K562 (cell line): ENCODE results near the gene TTC13. TPM values are rescaled to one million over a fixed set of nuclear protein-coding genes. Genes with fewer than 3 reads are reported as not detected.

Experiments
- ATAC-seq: fragments of 200-7000 bp; cut with Tn5 transposase; 3 replicates; pipeline ENCODE4 v1.9.1; 2020; ENCODE audit warnings: moderate library complexity
- BruUV-seq: library from RNA; stranded (reverse); fragments of 400-500 nt; replicated peaks from 2 replicates; lab custom pipeline; 2021; lab: Mats Ljungman, UMichigan
- CTCF ChIA-PET: fragments of 300-600 bp; formaldehyde crosslinking; extraction: SDS; loops from one replicate; lab custom pipeline; 2021; ENCODE audit warnings: low intra/inter-chr PET ratio; lab: Yijun Ruan, JAX
- POLR2A ChIA-PET: fragments of 300-600, 350-650 bp; sonication (Branson Sonifier 250); formaldehyde crosslinking; extraction: SDS; loops from one replicate; lab custom pipeline; 2021; ENCODE audit warnings: antibody characterized with exemption, inconsistent platforms; lab: Yijun Ruan, JAX
- DNase-seq, 4 experiments: peaks; one replicate each; pipeline versions ENCODE4 v3.0.0 to v3.0.0-alpha.2; 2011 to 2018; ENCODE audit warnings: low spot score in 3 of 4, mixed read lengths in 3 of 4; ENCODE audit errors: extremely low read depth in 1 of 4
- FAIRE-seq: peaks from 2 replicates; lab custom pipeline; 2011; peaks lifted over from hg19 to GRCh38; lab: Jason Lieb, UNC
- H2AFZ ChIP-seq: 2 replicates; pipeline ENCODE4 v1.6.0; 2011; ENCODE audit warnings: low read depth, low read length, control low read depth, inconsistent platforms
- H3K27ac ChIP-seq: fragments of 200-600 bp; 3 replicates; pipeline ENCODE4 v1.8.0; 2011; ENCODE audit warnings: low read depth, mild to moderate bottlenecking, control low read depth, inconsistent platforms, low read length, moderate library complexity, mixed read lengths; ENCODE audit errors: extremely low read depth
- H3K27me3 ChIP-seq, 2 experiments: fragments of 300-600 bp in 1 of 2; 2 replicates in 1 of 2; 3 replicates in 1 of 2; pipeline versions ENCODE4 v1.6.0 to v1.8.0; 2011; ENCODE audit warnings: inconsistent platforms in 2 of 2, low read length in 2 of 2, mild to moderate bottlenecking in 1 of 2, mixed read lengths in 1 of 2, moderate library complexity in 1 of 2; ENCODE audit not compliant: control insufficient read depth in 2 of 2, insufficient read depth in 2 of 2
- H3K36me3 ChIP-seq: fragments of 300-600 bp; 3 replicates; pipeline ENCODE4 v1.8.0; 2011; ENCODE audit warnings: mild to moderate bottlenecking, low read length, inconsistent platforms; ENCODE audit not compliant: control insufficient read depth, insufficient read depth
- H3K4me1 ChIP-seq, 2 experiments: fragments of 200-600 bp in 1 of 2; replicated peaks in 1 of 2; 2 replicates in 1 of 2; 3 replicates in 1 of 2; pipeline versions ENCODE4 v1.5.1 to v1.8.0; 2011; ENCODE audit warnings: inconsistent platforms in 2 of 2, low read length in 2 of 2, mild to moderate bottlenecking in 1 of 2, mixed read lengths in 1 of 2, moderate library complexity in 1 of 2; ENCODE audit not compliant: control insufficient read depth in 2 of 2, insufficient read depth in 2 of 2
- H3K4me2 ChIP-seq: 2 replicates; pipeline ENCODE4 v1.6.1; 2011; ENCODE audit warnings: low read length, control low read depth, inconsistent platforms, mixed read lengths; ENCODE audit not compliant: insufficient read depth
- H3K4me3 ChIP-seq: fragments of 200-600 bp; sonication (generic), shearing (Covaris generic); 2 replicates; pipeline ENCODE4 v1.5.1; 2016; ENCODE audit warnings: control low read depth, inconsistent platforms
- H3K79me2 ChIP-seq: fragments of 200-600 bp; 3 replicates; pipeline ENCODE4 v1.8.0; 2011; ENCODE audit warnings: low read length, inconsistent platforms; ENCODE audit not compliant: control insufficient read depth, insufficient read depth
- H3K9ac ChIP-seq, 2 experiments: 2 replicates each; pipeline versions ENCODE4 v1.6.0 to v1.6.1; 2011; ENCODE audit warnings: low read depth in 2 of 2, low read length in 2 of 2, control low read depth in 1 of 2, inconsistent platforms in 1 of 2, mild to moderate bottlenecking in 1 of 2, mixed read lengths in 1 of 2; ENCODE audit not compliant: insufficient read depth in 1 of 2
- H3K9me1 ChIP-seq: one replicate; pipeline ENCODE4 v1.6.0; 2011; ENCODE audit warnings: inconsistent platforms, mild to moderate bottlenecking, low read length, moderate library complexity; ENCODE audit not compliant: control insufficient read depth, insufficient read depth
- H3K9me3 ChIP-seq: replicated peaks from 2 replicates; pipeline ENCODE4 v1.5.1; 2011; ENCODE audit warnings: low read depth, low read length, inconsistent platforms; ENCODE audit not compliant: control insufficient read depth, insufficient read depth
- H4K20me1 ChIP-seq: replicated peaks from 2 replicates; pipeline ENCODE4 v1.6.1; 2011; ENCODE audit warnings: low read length, inconsistent platforms, mixed read lengths; ENCODE audit not compliant: control insufficient read depth, insufficient read depth
- CBX1 ChIP-seq: sonication (generic); IDR thresholded peaks from 2 replicates; pipeline ENCODE4 v1.6.1; 2016; ENCODE audit warnings: antibody characterized with exemption, low read depth, mild to moderate bottlenecking
- TAF15 ChIP-seq: fragments of 200-400 bp; formaldehyde crosslinking; IDR thresholded peaks from 2 replicates; pipeline ENCODE4 v1.6.1; 2017; ENCODE audit warnings: mild to moderate bottlenecking, low read depth, low read length, moderate library complexity
- WGBS: fragments of 100-300 bp; shearing (Covaris generic); methylation state at CpG from one replicate; pipeline ENCODE4 v1.1.6; 2016; ENCODE audit warnings: low coverage, mixed read lengths; ENCODE audit not compliant: insufficient coverage; ENCODE audit errors: missing lambda C conversion rate; 5-methylcytosine and 5-hydroxymethylcytosine counted together
- in situ Hi-C: fragments of 300-500 bp; cut with MboI; formaldehyde crosslinking; loops from 4 replicates; pipeline ENCODE4 v1.15.0; 2018; ENCODE audit warnings: inconsistent platforms, mixed read lengths
- intact Hi-C: fragments of 100-400 bp; cut with micrococcal nuclease; formaldehyde crosslinking; loops from 2 replicates; pipeline ENCODE4 v1.14.2; 2022
- polyA plus RNA-seq, 8 experiments: library from polyadenylated mRNA; depleted of rRNA in 4 of 8; stranded (reverse) in 5 of 8; unstranded in 3 of 8; fragments of >200 nt; fragmentation: Nextera tagmentation in 2 of 8; fragmentation: Illumina TruSeq in 1 of 8; extraction: Ambion mirVana in 2 of 8; extraction: Trizol in 1 of 8; gene quantifications; 2 replicates each; pipeline versions ENCODE4 v1.2.1 to v1.2.3, GENCODE V29; 2011 to 2014; ENCODE audit warnings: inconsistent platforms in 1 of 8, missing spikeins in 1 of 8
- total RNA-seq, 7 experiments: library from RNA; depleted of rRNA in 6 of 7; stranded (reverse); fragments of >200 nt in 6 of 7; fragmentation: Illumina TruSeq in 2 of 7; extraction: Trizol in 2 of 7; gene quantifications; 2 replicates each; pipeline versions ENCODE4 v1.2.1 to v1.2.3, GENCODE V29; 2011 to 2021; ENCODE audit warnings: low replicate concordance in 1 of 7
- TF ChIP-seq, protein P1 (sequence below): fragments of 250-450 bp; sonication (Bioruptor Pico); IDR thresholded peaks from 2 replicates; pipeline ENCODE4 v1.4.0; 2020; ENCODE audit warnings: mild to moderate bottlenecking

TTC13 gene
- total and polyA plus RNA-seq, 9 of the 15 experiments (the other 6 are each of a cell fraction or from before 2014, with no cell fraction given), result 1.7 to 13.8 (median 9.6) TPM

DNA sequence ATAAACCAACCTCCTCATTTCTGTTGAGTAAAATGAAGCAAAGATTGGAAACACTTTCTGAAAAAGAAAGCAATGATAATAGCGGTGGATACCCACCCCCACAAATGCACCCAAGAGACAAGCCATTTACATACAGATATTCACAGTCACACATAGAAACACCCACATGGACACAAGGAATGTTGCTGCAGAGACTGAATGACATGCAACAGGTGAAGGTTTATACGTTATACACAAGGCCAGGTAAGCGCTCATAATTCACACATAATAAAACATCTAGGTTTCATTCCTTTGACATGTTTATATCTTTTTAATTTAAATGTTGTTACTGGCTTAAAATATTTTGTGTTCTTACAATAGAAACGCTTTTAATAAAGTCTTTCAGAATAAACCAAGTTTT is 21.5 kb upstream of the TTC13 start:
- H3K9ac ChIP-seq, result no peak overlapping the region
- FAIRE-seq (no peak), ATAC-seq (no peak), DNase-seq (no peak)
- in situ Hi-C loops, result no loop called here
- POLR2A ChIA-PET, result interaction anchor here (1.0 to 1.2 kb wide), 2 partner anchors 8 to 34 kb away, joined by 3 to 4 read pairs; no protein-coding TSS in a partner anchor
- no peaks in the 10 kb centered on the region for H3K4me1 ChIP-seq
- CTCF ChIA-PET, result no interaction called here
- TSS peak; percentile 33 for BruUV-seq
- no peaks in the 10 kb centered on the region for H4K20me1 ChIP-seq
- no peak overlapping the region for H2AFZ ChIP-seq
- no peaks in the 10 kb centered on the region for H3K79me2 ChIP-seq
- H3K9me3 ChIP-seq, result no peaks in the 10 kb centered on the region
- H3K4me3 ChIP-seq, result no peak overlapping the region
- 96% methylated on average over 4 of the region's 4 CpGs for WGBS
- H3K27me3 ChIP-seq, result no peaks in the 10 kb centered on the region
- H3K4me2 ChIP-seq, result no peak overlapping the region
- H3K27ac ChIP-seq, result no peak overlapping the region
- H3K36me3 ChIP-seq, result peaks cover 60% of the 10 kb centered on the region
- TF ChIP-seq, protein P1, sequence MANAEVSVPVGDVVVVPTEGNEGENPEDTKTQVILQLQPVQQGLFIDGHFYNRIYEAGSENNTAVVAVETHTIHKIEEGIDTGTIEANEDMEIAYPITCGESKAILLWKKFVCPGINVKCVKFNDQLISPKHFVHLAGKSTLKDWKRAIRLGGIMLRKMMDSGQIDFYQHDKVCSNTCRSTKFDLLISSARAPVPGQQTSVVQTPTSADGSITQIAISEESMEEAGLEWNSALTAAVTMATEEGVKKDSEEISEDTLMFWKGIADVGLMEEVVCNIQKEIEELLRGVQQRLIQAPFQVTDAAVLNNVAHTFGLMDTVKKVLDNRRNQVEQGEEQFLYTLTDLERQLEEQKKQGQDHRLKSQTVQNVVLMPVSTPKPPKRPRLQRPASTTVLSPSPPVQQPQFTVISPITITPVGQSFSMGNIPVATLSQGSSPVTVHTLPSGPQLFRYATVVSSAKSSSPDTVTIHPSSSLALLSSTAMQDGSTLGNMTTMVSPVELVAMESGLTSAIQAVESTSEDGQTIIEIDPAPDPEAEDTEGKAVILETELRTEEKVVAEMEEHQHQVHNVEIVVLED (CRISPR knock-in tag), result no peak
- TF ChIP-seq, all 486 proteins: peak for 0
- H3K9me1 ChIP-seq, result no peaks in the 10 kb centered on the region
- intact Hi-C loops, result no loop called here

DNA sequence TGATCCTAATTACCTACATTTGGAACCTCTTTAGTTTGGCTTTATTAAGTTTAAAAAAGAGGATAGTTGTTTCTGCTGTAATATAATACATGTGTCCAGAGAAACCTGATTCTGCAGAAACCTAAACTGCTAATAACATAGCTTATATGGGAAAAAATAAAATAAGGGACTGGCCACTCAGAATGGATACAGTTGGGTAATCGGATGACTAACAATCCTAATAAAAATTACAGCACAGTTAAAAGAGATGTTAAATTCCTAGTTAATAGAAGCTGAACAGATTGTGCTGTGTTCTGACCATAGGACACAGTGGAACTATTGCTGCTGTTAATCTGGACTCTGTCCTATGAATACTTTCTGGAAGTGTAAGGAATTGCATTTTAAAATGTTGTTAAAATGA is 16.2 kb upstream of the TTC13 start:
- CTCF ChIA-PET, result no interaction called here

More for the DNA sequence above, 16.2 kb upstream of the TTC13 start:
- FAIRE-seq (no peak), DNase-seq (no peak), ATAC-seq (no peak)
- Histone ChIP-seq H3K9me3 (no peaks in the 10 kb centered on the region), H4K20me1 (no peaks in the 10 kb centered on the region), H2AFZ (no peak overlapping the region), H3K4me2 (no peak overlapping the region), H3K4me1 (no peaks in the 10 kb centered on the region), H3K27me3 (no peaks in the 10 kb centered on the region), H3K36me3 (peaks cover 90% of the 10 kb centered on the region), H3K4me3 (no peak overlapping the region), H3K79me2 (peaks cover 4% of the 10 kb centered on the region; the same call in 2 of the 3 replicates), H3K27ac (no peak overlapping the region), H3K9ac (no peak overlapping the region), H3K9me1 (no peaks in the 10 kb centered on the region)
- no TSS peak for BruUV-seq
- WGBS, result 96% methylated on average over 1 of the region's 1 CpG
- intact Hi-C loops, result no loop called here
- in situ Hi-C loops, result no loop called here
- POLR2A ChIA-PET, result no interaction called here
- TF ChIP-seq CBX1 (no peak), TAF15 (no peak)
